Central memory CD4-positive, alpha-beta T cell (primary cell): ENCODE measurements around the gene F9.
"Not testable (repeated sequence)": the region's sequence is repeated elsewhere in the genome, so short reads cannot be mapped to it uniquely, and the experiment has no call there.

ENCODE experiments used
- DNase-seq: peaks from one replicate; pipeline ENCODE4 v3.0.0; 2022
- total RNA-seq, 3 experiments: gene quantifications; one replicate each; lab custom pipeline; 2026; lab: John Stamatoyannopoulos, UW

Gene F9
- 0 reads per million in 3 experiments for total RNA-seq

DNA sequence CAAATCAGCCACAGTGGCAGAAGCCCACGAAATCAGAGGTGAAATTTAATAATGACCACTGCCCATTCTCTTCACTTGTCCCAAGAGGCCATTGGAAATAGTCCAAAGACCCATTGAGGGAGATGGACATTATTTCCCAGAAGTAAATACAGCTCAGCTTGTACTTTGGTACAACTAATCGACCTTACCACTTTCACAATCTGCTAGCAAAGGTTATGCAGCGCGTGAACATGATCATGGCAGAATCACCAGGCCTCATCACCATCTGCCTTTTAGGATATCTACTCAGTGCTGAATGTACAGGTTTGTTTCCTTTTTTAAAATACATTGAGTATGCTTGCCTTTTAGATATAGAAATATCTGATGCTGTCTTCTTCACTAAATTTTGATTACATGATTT is at the start of gene F9:
TSS of gene F9 (plus strand) at position 190 of the 400 bp plus-strand sequence. CDS start at position 216, 26 bp downstream.
- no peak for DNase-seq

DNA sequence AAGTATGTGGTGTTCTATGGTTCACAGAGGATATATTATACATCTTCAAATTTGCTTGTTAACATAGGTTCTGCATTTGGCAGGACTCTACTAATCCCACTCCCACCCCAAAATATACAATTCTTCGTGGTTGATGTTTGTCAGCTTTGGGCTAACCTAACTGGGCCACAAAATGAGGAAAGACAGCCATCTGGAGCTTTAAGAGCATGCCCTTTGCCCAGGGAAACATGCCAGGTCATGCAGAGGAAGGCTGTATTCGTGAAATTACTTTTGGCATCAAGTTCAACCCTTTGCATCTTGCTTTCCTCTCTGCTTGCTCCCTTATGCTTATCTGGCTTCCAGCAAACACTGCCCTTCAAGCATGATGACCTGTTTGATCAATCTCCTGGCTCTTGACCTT is 46.8 kb upstream of the F9 start:
- DNase-seq: no peak

DNA sequence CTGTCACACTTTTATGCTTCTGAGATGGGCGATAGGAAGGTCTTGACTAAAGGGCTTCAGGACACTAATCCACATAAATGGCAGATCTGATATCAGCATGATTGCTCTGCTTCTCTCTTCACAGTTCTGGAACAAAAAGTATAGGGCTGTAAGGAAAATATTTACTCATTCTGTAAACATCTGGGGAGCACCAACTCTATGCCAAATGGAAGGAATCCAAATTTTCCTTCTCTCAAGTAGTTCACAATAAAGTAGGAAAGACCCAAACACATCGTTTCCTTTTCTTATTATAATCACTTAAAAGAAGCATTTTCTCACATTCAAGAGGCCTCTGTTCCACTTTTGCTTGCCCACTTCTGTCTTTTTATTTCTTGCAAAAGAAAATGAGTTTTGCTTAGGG is 45.9 kb upstream of the F9 start:
- no peak for DNase-seq

DNA sequence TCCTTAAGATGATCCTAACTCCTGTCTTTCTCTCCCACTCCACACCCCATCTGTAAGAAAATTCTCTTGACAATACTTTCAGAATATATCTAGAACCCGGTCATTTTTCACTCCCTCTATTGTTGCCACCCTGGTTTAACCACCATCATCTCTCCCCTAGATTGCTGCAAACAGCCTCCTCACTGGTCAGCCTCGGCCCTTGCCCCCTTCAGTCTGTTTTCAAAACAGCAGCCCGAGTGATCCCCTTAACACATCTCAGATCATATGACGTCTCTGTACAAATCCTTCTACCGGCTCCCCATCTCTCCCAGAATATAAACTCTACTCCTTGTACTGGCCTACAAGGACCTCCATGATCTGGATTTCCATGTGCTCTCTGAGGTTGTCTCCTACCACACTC is 35.2 kb upstream of the F9 start:
- DNase-seq: no peak

DNA sequence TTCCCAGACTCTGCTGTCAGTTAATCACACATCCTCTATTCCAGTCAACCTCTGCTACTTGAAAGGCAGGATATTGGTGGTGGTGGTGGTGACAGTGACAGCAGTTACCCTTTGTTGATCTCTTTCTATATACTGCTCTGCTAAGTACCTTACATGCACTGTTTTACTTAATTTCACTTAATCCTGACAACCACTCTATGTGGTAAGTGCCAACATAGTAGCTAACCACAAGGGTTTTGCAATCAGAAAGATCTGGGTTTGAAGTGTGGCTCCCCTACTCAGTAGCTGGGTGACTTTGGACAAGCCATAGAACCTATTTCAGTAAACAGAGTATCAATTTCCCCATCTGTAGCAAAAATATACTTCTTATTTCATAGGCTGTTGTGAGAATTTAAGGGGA is 24.2 kb upstream of the F9 start:
- no peak for DNase-seq

DNA sequence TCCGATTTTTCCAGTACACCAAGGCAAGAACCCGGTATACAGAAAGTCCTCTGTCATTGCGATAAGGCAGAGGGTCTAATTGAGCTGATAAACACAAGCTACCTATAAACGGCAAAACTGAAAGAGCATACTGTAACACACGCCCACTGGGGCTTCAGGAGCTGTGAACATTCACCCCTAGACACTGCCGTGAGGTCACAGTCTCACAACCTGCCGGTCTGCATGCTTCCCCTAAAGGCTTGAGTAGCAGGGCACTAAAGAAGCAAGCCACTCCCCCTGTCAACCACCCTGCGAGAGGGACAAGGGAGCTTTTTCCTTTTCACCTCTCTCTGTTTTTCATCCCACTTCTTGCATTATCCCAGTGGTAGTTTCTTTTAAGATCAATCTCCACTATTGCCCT is 22.4 kb upstream of the F9 start:
- DNase-seq: no peak

DNA sequence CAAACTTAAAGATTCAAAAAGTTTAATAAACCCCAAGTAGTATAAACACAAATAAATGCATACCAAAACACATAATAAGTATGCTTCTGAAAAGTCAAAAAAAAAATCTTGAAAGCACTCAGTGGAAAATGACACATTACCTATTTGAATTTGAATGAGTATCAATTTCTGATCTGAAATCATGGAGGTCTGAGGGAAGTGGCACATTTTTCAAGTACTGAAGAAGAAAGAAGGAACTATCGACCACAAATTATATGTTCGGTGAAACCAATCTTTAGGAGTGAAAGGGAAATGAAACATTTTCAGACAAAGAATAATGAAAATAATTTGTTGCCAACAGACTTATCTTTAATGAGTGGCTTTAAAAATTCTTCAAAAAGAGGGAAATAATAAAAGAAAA is 12.1 kb upstream of the F9 start:
- DNase-seq: no peak

DNA sequence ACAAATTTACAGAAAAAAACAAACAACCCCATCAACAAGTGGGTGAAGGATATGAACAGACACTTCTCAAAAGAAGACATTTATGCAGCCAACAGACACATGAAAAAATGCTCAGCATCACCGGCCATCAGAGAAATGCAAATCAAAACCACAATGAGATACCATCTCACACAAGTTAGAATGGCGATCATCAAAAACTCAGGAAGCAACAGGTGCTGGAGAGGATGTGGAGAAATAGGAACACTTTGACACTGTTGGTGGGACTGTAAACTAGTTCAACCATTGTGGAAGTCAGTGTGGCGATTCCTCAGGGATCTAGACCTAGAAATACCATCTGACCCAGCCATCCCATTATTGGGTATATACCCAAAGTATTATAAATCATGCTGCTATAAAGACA is 1.7 kb upstream of the F9 start:
- DNase-seq: not testable (repeated sequence)

DNA sequence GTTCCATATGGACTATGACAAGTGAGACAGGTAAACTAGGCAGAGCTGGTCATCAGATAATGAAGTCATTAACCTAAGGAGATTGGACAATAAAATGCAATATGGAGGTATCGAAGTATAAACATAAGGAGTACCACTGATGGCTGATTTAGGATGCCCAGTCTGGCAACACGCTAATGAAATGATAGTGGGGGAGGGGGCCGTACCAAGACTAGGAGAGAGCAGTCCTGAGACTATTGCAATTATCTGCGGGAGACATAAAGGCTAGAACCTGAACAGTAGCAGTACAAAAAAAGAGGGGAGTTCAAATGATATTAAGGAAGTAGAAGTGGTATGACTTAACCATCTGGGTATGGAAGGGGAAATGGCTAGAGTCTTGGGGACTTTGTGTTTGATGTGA is 2.3 kb downstream of the F9 start:
- no peak for DNase-seq

DNA sequence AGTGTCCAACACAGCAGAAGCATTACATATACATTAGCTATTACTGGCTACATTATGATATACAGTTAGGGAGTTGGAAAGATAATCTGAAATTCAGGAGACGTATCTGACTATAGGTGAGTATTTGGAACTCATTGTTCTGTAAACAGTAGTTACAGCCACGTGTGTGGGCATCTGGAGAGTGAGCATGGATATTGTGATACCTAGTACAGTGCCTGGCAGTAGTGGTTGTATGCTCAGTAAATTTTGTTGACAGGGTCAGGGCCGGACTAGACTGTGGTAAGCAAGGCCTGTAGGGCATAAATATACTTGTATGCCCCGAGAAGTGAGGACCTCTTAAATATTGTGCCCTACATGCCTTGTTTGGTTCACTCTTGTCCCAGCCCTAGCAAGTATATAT is 2.9 kb downstream of the F9 start:
- DNase-seq: no peak

DNA sequence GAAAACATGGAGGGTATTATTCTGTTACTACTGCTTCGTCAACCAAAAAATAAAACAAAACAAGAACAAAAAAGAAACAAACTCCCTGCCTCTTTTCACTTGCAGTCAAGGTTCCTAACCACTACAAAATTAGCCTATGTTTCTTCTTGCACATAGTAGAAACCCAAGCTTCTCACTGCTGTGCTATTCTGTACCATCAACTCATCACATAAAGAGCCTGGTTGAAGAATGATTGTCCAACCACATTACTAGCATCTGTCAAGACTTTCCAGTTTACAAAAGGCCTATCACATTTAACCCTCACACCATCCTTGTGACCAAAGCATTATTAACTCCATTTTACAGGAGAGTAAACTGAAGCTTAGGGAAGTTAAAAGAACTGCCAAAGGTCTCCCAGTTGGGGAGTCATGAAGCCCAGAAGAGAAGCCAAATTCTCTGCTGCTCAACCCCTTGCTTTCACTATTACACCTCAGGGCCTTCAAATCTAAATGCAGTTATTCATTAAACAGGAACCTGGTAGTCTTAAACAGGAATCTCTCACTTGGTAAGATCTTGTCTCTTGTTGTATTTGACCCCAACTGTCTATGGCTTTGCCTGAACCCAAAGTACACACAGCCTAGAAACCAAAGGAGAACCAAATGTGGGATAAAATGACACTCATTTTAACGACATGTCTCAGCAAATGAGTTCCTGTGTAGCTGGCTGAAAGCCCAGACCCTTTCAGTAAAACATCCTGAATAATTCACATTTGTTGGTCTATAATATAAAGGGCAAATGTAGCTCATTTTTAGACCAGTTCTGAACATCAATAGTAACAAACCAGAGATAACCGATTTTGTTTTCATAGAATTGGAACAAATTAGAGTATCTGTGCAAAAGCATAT is 8.6 kb downstream of the F9 start:
- DNase-seq: no peak

DNA sequence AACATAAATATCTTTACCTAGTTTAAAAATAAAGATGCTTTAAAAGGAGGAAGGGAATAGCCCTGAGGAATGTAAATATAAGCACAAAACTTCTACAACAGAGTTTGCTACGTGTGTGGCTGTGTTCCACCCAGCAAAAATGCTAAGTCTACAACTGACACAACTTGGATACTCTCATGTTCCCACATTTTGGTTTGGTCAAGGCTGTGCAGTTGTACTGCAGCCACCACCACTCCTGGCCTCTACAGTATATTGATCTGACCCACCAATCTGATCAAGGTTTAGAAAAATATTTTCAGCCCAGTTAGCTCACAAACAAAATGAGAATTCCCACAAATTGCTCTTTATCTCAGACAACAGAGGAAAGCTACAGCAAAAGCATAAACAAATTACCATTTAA is 12.1 kb downstream of the F9 start:
- DNase-seq: no peak

DNA sequence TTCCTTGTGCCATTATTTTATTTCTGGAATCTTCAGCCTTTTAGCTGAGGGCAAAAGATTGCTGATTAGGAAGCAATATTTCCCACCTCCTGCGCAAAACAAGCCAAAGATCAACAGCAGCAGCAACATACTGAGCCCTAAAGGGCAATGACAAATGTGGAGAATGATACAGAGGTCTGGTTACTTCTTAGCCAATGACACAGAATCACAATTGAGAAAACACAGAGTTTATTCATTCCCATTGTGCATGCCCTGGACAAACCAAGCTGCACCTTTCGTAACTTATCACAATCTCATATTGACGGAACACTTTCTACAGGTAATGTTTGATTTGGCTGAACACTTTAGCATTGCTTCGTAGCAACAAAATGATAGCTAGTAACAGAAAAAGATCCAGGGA is 13.4 kb downstream of the F9 start:
- no peak for DNase-seq

DNA sequence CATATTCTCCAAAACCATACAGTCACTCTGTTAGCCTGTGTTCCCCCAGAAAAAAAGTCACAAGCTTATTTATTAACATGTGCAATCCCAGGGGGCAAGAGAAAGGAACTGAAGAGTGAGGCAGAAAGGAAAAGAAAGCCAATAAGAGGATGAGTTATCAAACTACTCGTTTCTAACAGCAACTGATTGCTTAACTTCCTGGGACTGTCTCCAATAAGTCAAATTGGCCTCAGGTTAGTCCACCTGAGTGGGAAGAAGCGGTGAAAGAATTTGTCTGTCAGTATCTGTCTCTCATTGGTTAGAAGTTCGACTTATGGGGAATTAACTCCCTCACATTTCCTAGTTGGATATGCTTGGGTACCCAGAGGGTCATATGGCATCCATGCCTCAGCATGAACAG is 14.1 kb downstream of the F9 start:
- DNase-seq: no peak

DNA sequence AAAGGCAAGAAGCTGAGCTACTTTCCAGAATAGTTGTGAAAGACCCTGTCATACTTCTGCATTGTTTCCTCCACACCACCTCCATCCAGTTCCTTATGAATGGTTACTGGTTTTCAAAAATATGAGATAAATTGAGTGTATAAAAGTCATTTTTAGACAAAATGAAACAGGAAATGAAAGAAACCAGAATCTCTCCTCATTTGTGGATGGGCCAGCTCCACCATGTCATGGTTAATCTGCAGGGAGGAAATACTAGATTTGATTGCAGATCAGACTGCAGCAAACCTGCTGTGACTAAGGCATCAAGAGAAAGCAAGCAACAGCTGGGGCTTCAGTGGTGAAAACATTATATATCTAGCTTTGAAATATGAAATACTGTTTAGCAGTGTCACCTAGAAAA is 23.8 kb downstream of the F9 start:
- DNase-seq: no peak

DNA sequence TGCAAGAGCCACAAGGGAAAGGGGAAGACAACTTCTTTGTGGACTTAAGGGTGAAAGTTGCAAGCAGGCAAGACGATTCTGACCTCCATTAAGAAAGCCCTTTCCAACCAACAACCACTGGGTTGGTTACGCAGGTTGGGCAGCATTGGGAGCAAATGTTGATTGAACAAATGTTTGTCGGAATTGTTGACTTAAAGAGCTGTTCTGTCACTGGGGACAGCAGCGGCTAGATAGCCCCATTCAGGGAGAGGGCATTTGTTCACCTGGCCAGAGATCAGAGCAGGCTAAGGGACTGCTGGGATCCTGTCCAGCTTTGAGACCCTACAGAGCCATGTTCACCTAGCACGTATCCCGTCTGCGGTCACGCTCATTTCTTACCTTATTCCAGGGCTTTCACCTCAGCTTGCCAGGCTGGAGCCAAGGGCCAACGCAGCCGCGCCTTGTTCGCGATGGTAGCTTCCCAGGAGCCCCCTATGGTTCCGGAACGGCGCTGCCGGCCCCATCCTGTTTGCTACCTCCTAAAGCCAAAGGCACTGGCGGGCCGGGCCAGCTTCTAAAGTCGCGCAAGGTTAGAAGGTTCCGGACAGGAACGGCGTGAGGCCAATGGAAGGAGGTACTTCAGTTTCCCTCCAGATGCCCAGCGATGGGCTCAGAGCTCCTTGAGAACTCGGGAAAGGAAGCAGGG is 24.6 kb downstream of the F9 start:
- no peak for DNase-seq

DNA sequence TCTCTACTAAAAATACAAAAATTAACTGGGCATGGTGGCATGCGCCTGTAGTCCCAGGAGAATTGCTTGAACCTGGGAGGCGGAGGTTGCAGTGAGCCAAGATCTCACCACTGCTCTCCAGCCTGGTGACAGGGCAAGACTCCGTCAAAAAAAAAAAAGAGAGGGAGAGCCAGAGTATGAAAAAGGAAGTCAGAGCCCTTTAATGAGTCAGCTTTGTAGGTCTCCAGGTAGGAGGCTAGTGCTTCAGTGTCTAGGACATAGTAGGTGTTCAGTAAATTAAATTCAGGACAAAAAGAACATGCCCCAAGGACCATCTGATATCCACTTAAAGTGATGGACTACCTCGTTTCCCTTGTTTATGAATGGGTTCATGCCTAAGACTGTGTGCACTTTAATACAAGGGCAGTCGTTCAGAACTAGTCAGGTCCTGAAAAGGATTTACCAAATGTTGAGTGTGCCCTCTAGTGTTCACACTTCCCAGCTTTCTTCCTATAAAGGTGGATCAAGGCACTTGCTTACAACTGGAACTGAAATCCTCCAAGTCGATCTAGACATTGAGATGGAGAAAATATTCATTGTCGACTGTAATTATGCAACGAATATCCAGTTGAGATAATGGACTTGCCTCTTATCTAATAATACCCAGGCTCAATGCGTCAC is 29.0 kb downstream of the F9 start:
- DNase-seq: no peak

DNA sequence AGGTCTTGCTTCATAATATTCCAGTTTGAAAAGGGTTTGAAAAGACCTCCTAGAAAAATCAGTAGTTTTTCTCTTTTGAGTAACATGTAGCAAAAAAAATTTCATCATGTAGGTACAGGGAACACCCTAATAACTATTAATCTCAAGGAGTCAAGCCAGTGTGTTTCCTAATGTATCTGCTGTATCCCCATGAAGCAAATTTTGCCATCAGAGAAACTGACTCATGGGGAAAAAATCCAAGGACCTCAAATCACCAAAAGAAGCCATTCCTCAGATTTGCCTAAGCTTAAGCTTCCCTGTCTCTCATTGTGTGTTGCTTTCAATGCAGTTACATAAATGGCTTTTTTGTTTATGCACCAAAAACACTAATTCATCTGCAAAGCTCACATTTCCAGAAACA is 29.7 kb downstream of the F9 start:
- DNase-seq: no peak

DNA sequence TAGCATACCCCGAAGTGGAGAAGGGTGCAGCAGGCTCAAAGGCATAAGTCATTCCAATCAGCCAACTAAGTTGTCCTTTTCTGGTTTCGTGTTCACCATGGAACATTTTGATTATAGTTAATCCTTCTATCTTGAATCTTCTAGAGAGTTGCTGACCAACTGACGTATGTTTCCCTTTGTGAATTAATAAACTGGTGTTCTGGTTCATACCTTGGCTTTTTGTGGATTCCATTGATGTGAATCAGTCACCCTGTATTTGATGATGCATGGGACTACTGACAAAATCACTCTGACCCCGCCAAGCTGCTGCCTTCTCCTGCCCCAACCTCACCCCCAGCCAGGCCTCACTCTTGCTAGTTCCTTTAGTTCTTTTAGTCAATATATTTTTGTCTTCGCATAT is 32.7 kb downstream of the F9 start:
- DNase-seq: no peak

DNA sequence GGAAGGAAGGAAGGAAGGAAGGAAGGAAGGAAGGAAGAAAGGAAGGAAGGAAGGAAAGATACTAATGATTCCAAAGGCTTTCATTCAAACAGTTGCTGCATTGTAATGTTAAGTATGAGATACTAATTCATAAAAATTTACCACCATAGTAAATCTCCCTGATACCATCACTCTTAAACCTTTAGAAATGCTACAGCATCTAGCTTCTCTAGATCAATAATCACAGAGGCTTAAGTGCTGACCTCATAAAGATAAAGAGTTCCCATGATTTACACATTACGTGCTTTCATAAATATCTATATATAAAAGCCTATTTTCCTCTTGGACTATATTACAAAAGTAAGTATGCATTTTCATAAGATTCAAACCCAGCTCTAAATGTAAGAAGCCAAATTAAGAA is 36.4 kb downstream of the F9 start:
- DNase-seq: no peak

DNA sequence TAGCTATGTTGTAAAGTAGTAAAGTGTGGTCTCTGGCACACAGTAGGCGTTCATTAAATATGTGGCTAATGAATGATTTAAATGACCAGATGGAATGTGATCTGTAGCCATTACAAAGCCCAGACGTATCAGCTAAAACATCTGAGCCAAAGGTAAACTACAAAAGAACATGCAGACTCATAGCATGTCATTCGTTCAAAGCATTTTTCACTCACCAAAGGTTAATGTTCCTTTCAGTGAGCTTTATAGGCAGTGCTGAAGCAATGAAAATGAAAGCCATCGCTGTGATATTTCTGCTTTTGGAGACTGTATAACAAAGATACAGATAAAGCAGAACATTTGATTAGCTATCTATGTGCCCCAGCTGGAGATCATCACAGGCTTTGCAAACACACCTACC is 50.5 kb downstream of the F9 start:
- DNase-seq: no peak

DNA sequence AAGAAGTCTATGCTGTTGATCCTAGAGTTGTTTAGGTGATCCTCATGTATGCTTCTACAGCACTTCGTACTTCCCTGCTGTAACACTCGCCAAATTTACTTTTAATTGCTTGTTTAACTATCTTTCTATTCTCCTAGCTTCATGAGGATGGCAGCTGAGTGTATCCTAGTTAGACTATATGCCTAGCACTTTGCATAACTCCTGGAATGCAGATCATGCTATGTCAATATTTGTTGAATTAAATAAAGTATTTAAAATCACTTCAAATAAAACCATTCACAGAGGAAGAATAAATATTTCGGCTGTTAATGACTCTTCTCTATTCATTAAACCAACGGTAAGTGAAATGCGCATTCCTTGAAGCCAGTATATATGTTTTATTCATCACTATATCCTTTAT is 55.1 kb downstream of the F9 start:
- DNase-seq: no peak

DNA sequence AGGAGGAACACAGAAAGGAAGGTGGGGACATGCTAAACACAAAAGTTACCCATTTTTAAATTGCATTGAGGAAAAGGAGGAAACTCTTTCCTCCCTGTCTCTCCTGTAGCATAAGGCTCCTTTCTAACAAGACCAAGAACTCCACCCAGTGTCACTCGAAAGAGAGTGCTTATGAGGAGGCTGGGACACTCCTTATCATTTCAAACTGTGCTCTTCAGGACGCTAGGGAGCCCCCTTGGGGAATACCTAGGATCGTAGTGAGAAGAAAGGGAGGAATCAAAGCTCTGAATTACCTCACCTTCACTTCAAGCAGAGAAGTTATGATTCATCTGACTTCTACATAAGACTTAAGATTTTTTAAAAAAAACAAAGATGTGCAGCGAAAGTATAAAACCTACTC is 65.5 kb downstream of the F9 start:
- DNase-seq: no peak

DNA sequence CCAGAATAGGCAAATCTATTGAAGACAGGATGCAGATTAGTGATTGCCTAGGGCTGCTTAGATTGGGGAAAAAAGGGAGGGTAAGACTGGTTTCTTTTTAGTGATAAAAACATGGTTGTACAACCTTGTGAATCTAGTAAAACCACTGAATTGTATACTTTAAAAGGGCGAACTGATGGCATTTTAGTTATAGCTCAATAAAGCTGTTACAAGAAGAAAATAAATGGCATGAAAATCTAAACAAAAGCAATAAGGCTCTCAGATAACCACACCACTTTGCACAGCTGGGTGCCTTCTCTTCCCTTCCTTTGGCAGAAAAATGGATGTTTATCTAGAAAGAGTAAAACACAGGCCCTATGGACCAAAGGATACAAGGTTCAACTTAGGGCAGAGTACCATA is 69.6 kb downstream of the F9 start:
- DNase-seq: no peak
